Glutamatergic neuron (in vitro differentiated cells): ENCODE data around the gene JARID2. TPM values are rescaled to one million over a fixed set of nuclear protein-coding genes. Genes with fewer than 3 reads are reported as not detected.

Experiments
- DNase-seq: peaks from one replicate; pipeline ENCODE4 v3.0.0; 2022
- H3K27ac Mint-ChIP-seq: one replicate; pipeline ENCODE4 v1.8.0; 2020; ENCODE audit warnings: mild to moderate bottlenecking, mixed read lengths, inconsistent platforms; ENCODE audit not compliant: unreplicated experiment
- H3K27me3 Mint-ChIP-seq: one replicate; pipeline ENCODE4 v1.8.0; 2020; ENCODE audit warnings: mild to moderate bottlenecking, moderate library complexity, mixed read lengths, inconsistent platforms; ENCODE audit not compliant: unreplicated experiment
- H3K36me3 Mint-ChIP-seq: one replicate; pipeline ENCODE4 v1.8.0; 2020; ENCODE audit warnings: mild to moderate bottlenecking, mixed read lengths, inconsistent platforms; ENCODE audit not compliant: unreplicated experiment
- H3K4me1 Mint-ChIP-seq: one replicate; pipeline ENCODE4 v1.8.0; 2020; ENCODE audit warnings: mild to moderate bottlenecking, low read depth, mixed read lengths, inconsistent platforms; ENCODE audit not compliant: unreplicated experiment
- H3K4me3 Mint-ChIP-seq: one replicate; pipeline ENCODE4 v1.8.0; 2020; ENCODE audit warnings: mild to moderate bottlenecking, mixed read lengths, inconsistent platforms; ENCODE audit not compliant: unreplicated experiment
- H3K9me3 Mint-ChIP-seq: one replicate; pipeline ENCODE4 v1.8.0; 2020; ENCODE audit warnings: mild to moderate bottlenecking, moderate library complexity, mixed read lengths, inconsistent platforms; ENCODE audit not compliant: unreplicated experiment
- CTCF ChIP-seq: fragments of 200-600 bp; sonication (generic); IDR thresholded peaks from one replicate; pipeline ENCODE4 v1.5.0; 2021; ENCODE audit not compliant: partially characterized antibody, unreplicated experiment
- total RNA-seq: library from RNA; stranded (reverse); fragmentation: NEBNext Ultra II Directional; extraction: Animal tissue kit (Norgen Biotek cat#: 25700); gene quantifications from one replicate; pipeline ENCODE4 v1.2.1, GENCODE V29; 2021; ENCODE audit not compliant: unreplicated experiment

Gene JARID2
- total RNA-seq, 1 donor from 2014 or later: 83.8 TPM

DNA sequence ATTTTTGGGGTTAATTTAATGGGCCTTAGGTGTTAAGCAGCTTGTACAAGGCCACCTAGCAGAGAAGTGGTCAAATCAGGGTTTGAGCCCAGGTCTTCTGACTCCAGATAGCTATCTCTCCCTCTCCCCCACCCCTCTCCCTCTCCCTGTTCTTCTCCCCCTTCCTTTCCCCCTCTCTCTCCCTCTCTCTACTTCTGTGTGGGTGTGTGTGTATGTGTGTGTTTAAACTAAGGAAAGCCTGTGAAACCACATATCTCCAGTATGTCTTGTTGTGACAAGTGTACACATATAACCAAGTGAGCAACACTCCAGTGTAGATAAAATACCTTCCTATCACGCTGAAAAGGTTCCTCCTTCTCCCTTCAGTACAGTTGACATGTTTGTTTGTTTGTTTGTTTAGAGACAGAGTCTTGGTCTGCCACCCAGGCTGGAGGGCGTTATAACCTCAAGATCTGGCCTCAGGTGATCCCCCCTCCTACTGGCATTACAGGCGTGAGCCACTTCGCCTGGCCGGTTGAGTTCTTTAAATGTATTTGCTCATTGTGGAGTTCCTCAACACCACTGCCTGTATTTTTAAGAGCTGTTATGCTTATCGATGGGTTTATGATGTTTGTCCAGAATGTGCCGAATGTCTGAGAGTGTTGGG is 140.4 kb downstream of the JARID2 start:
- Mint-ChIP-seq H3K27ac (peak overlapping the region; percentile 20), H3K4me1 (peaks cover 59% of the 10 kb centered on the region), H3K36me3 (no peaks in the 10 kb centered on the region), H3K9me3 (peaks cover 10% of the 10 kb centered on the region), H3K27me3 (peaks cover 3% of the 10 kb centered on the region), H3K4me3 (no peak overlapping the region)
- no peak for TF ChIP-seq CTCF
- no peak for DNase-seq

- TF ChIP-seq CTCF: no peak
- H3K27me3 Mint-ChIP-seq: peaks cover 6% of the 10 kb centered on the region
- no peak overlapping the region for H3K27ac Mint-ChIP-seq
These were observed 140.9 kb downstream of the JARID2 start for GRCh38 chr6:15386756-15387112.

GRCh38 chr6:15387118-15387517 is 141.2 kb downstream of the JARID2 start:
- Mint-ChIP-seq H3K27ac (no peak overlapping the region), H3K4me3 (no peak overlapping the region), H3K36me3 (no peaks in the 10 kb centered on the region), H3K27me3 (peaks cover 10% of the 10 kb centered on the region), H3K4me1 (peaks cover 62% of the 10 kb centered on the region), H3K9me3 (peaks cover 10% of the 10 kb centered on the region)
- no peak for TF ChIP-seq CTCF
- no peak for DNase-seq

More at GRCh38 chr6:15386756-15387112, 140.9 kb downstream of the JARID2 start:
- no peak for DNase-seq
- Mint-ChIP-seq H3K36me3 (no peaks in the 10 kb centered on the region), H3K9me3 (peaks cover 9% of the 10 kb centered on the region), H3K4me1 (peaks cover 60% of the 10 kb centered on the region), H3K4me3 (no peak overlapping the region)

DNA sequence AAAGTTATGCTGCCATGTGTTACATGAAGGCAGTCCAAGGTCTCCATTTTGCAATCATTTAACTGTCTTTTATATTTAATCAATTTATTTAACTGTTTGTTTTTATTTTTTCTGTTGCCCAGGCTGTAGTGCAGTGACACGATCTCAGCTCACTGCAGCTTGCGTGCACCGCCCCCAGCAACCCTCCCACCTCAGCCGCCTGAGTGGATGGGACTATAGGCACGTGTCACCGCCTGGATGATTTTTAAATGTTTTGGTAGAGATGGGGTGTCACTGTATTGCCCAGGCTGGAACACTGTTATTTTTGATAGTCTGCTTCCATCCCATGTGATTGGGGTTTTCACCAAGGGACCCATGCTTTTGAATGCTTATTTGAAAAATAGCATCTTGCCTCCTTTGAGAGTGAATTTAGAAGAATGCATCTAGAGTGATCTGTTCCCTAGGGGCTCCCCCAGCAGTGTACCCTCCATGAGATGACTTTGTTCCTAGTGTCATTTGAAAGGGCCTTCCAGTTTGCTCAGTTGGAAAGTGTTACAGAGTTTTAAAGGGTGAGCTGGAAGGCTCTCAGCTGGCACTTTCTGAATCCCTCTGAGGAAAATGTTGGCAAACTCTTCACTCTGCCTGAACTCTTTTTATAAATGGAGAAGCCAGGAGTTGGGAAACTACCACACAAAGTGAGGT is 143.4 kb downstream of the JARID2 start:
- no peak for TF ChIP-seq CTCF
- Mint-ChIP-seq H3K4me1 (peaks cover 69% of the 10 kb centered on the region), H3K27me3 (peaks cover 13% of the 10 kb centered on the region), H3K36me3 (no peaks in the 10 kb centered on the region), H3K9me3 (peaks cover 12% of the 10 kb centered on the region), H3K4me3 (no peak overlapping the region), H3K27ac (no peak overlapping the region)
- DNase-seq: no peak
